H7 (cell line): ENCODE measurements around the gene HERPUD2. TPM values are rescaled to one million over a fixed set of nuclear protein-coding genes. Genes with fewer than 3 reads are reported as not detected.
"Not testable (repeated sequence)": the region's sequence is repeated elsewhere in the genome, so short reads cannot be mapped to it uniquely, and the experiment has no call there.

Experiments used
- DNase-seq: peaks from one replicate; pipeline ENCODE4 v3.0.0; 2012
- H3K27me3 ChIP-seq: 2 replicates; pipeline ENCODE4 v1.6.0; 2011; ENCODE audit warnings: mild to moderate bottlenecking, low read length; ENCODE audit not compliant: control insufficient read depth, insufficient read depth
- H3K36me3 ChIP-seq: replicated peaks from 2 replicates; pipeline ENCODE4 v1.5.1; 2011; ENCODE audit warnings: low read length; ENCODE audit not compliant: control insufficient read depth, insufficient read depth
- H3K4me3 ChIP-seq: 2 replicates; pipeline ENCODE4 v1.5.1; 2011; ENCODE audit warnings: low read depth, mild to moderate bottlenecking, control low read depth, low read length, moderate library complexity; ENCODE audit not compliant: insufficient read depth
- total RNA-seq: library from RNA; depleted of rRNA; stranded (reverse); fragments of >200 nt; shearing (Covaris generic); gene quantifications from 2 replicates; pipeline ENCODE4 v1.2.3, GENCODE V29; 2014

Gene HERPUD2
- total RNA-seq, 1 experiment from 2014 or later = 16.7 TPM

- no peak for DNase-seq
- no peaks in the 10 kb centered on the region for H3K36me3 ChIP-seq
- no peaks in the 10 kb centered on the region for H3K27me3 ChIP-seq
- H3K4me3 ChIP-seq = no peak overlapping the region
Observed at GRCh38 chr7:35700333-35700732, 5.4 kb upstream of the HERPUD2 start.

- no peaks in the 10 kb centered on the region for H3K27me3 ChIP-seq
- no peaks in the 10 kb centered on the region for H3K36me3 ChIP-seq
- H3K4me3 ChIP-seq = no peak overlapping the region
- no peak for DNase-seq
Observed at GRCh38 chr7:35699796-35700305, 4.9 kb upstream of the HERPUD2 start.

GRCh38 chr7:35698382-35698781 lies 3.4 kb upstream of the HERPUD2 start:
- not testable (repeated sequence) for H3K4me3 ChIP-seq, H3K36me3 ChIP-seq, DNase-seq, H3K27me3 ChIP-seq

GRCh38 chr7:35697414-35698175 lies 2.7 kb upstream of the HERPUD2 start:
- Histone ChIP-seq H3K36me3 (no peaks in the 10 kb centered on the region), H3K4me3 (no peak overlapping the region), H3K27me3 (no peaks in the 10 kb centered on the region)
- no peak for DNase-seq

GRCh38 chr7:35695987-35696386 lies 1.1 kb upstream of the HERPUD2 start:
- no peaks in the 10 kb centered on the region for H3K27me3 ChIP-seq
- H3K36me3 ChIP-seq = no peaks in the 10 kb centered on the region
- DNase-seq = no peak
- H3K4me3 ChIP-seq = no peak overlapping the region; the same call in 1 of the 2 replicates

- no peaks in the 10 kb centered on the region for H3K36me3 ChIP-seq
- peak overlapping the region; percentile 86 for H3K4me3 ChIP-seq
- no peak for DNase-seq
- no peaks in the 10 kb centered on the region for H3K27me3 ChIP-seq
Observed at GRCh38 chr7:35695473-35695850, 527 bp upstream of the HERPUD2 start.

- Histone ChIP-seq H3K27me3 (no peaks in the 10 kb centered on the region), H3K4me3 (peak overlapping the region; percentile 86), H3K36me3 (no peaks in the 10 kb centered on the region)
- no peak for DNase-seq
Observed at GRCh38 chr7:35694161-35694783, 663 bp downstream of the HERPUD2 start.

GRCh38 chr7:35691827-35692307 lies 3.1 kb downstream of the HERPUD2 start:
- Histone ChIP-seq H3K27me3 (no peaks in the 10 kb centered on the region), H3K36me3 (no peaks in the 10 kb centered on the region), H3K4me3 (no peak overlapping the region)
- DNase-seq = no peak

- DNase-seq = no peak
- Histone ChIP-seq H3K4me3 (no peak overlapping the region), H3K36me3 (no peaks in the 10 kb centered on the region), H3K27me3 (no peaks in the 10 kb centered on the region)
Observed at GRCh38 chr7:35691366-35691765, 3.6 kb downstream of the HERPUD2 start.

- not testable (repeated sequence) for H3K27me3 ChIP-seq, H3K4me3 ChIP-seq, DNase-seq, H3K36me3 ChIP-seq
Observed at GRCh38 chr7:35690614-35691013, 4.3 kb downstream of the HERPUD2 start.

- Histone ChIP-seq H3K4me3 (no peak overlapping the region), H3K27me3 (no peaks in the 10 kb centered on the region), H3K36me3 (no peaks in the 10 kb centered on the region)
- no peak for DNase-seq
Observed at GRCh38 chr7:35685781-35686180, 9.2 kb downstream of the HERPUD2 start.

- Histone ChIP-seq H3K4me3 (no peak overlapping the region), H3K36me3 (no peaks in the 10 kb centered on the region), H3K27me3 (no peaks in the 10 kb centered on the region)
- no peak for DNase-seq
Observed at GRCh38 chr7:35681231-35682029, 13.5 kb downstream of the HERPUD2 start.

GRCh38 chr7:35680403-35681013 lies 14.4 kb downstream of the HERPUD2 start:
- H3K36me3 ChIP-seq = no peaks in the 10 kb centered on the region
- H3K4me3 ChIP-seq = no peak overlapping the region
- peak; percentile 37 for DNase-seq
- no peaks in the 10 kb centered on the region for H3K27me3 ChIP-seq

GRCh38 chr7:35677582-35678356 lies 17.2 kb downstream of the HERPUD2 start:
- Histone ChIP-seq H3K27me3 (no peaks in the 10 kb centered on the region), H3K4me3 (no peak overlapping the region), H3K36me3 (no peaks in the 10 kb centered on the region)
- no peak for DNase-seq
